Fibroblast of upper back skin (primary cell): ENCODE results near the gene DHX16.
"Not testable (repeated sequence)": the region's sequence is repeated elsewhere in the genome, so short reads cannot be mapped to it uniquely, and the experiment has no call there.

Source experiments
- DNase-seq: peaks from one replicate; pipeline ENCODE4 v3.0.0-alpha.2; 2013

Gene DHX16

DNA sequence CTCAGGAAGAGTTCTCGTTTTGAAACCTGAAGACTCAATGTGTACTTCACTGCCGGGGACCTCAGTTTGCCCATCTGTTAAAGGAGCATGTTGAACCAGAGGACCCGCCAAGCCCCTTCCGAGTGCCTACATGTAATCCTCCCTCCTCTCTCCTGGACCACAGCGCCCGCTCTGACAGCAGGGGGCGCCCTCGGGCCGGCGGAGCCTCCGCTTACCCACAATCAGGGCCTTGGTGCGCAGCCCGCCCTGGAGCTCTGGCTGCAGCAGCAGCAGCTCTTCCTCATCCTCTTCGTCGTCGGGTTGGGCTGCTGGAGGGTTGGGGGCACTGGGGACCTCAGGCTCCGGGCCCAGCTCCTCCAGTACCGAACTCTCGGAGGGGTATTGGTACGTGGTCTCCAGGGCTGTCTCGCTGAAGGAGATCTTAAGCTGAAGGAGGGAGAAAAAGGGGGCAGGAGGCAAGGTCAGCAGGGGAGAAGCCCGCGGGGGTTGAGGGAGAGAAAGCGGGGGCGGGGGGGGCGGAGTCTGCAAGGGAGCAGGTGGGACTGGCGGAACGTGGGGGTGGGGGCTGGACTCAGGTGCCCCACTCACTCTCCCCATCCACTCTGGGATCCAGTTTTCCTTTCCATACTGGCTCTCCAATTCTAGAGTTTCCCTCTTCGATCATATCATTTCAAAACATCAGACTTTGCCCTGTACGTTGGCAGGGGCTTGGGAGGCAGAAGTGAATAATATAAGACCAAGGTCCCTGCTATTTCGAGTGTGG is 6.3 kb upstream of the DHX16 start:
- peak; percentile 77 for DNase-seq

DNA sequence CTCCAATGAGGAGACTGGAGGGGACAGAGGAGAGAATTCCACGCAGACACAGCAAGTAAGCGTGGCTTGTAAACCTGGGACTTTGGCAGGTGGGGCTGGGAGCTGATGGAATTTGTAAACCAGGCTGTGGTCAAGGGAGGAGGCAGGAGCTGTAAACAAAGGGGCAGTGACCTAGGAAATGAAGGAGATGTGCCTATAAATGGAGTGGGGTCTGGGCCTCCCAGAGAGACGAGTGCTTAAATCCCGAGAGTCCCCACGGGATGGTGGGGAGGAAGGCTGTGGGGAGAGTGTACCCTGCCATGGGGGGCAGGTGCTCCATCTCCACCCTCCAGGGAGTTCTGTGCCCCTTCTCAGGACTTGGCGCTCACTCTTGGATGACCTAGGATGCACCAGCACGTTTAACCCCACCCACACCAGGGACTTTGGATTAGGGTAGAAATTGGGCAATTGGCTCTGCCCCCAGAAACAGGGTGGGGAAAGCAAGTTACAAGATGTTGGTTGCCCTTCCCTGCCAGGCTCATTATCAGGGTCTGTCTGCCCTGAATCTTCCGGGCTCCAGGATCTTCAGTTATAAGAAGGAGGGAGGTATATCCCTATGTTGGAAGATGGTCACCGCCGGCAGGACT is 4.0 kb upstream of the DHX16 start:
- no peak for DNase-seq

DNA sequence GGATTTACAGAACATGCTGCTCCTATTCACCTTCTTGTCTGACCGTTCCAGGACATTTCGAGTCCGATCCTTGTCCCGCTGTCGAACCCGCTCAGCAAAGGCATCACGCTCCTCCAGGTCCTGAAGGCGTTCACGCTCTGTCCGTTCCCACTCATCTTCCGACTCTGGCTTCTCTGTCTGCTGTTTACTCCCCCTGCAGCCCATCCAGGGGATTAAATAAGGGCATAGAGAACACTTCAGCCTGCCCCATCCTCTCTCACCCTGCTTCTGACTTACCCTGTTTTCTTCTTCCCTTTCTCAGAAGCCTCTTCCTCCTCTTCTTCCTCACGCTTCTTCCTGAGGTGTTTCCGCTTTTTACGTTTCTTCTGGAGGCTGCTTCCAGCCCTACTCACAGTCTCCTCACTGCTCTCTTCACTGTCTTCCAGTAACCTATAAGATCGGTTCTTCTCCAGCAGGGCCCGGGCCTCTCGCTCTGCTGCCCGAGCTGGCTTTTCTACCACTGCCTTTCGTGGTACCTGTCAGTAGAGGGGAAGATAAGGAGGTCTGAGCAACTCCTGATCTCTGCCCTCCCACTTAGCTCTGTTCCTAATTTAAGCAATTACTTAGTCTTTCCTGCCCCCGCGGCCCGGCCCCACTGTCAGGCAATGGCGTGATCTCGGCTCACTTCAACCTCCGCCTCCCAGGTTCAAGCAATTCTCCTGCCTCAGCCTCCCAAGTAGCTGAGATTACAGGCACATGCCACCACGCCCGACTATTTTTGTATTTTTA is 1.9 kb downstream of the DHX16 start:
- DNase-seq = no peak

DNA sequence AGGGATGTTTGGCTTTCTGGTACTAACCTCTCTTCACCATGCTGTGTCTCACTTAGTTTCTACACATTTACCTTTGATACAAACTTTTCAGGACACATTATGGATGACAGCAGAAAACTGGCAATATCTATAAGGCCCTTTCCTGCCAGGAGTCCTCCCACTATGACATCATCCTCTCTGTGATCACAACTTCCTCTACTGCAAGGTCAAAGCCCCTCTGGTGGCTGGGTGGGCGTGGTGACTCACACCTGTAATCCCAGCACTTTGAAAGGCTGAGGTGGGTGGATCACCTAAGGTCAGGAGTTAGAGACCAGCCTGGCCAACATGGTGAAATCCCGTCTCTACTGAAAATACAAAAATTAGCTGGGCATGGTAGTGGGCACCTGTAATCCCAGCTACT is 6.5 kb downstream of the DHX16 start:
- not testable (repeated sequence) for DNase-seq

DNA sequence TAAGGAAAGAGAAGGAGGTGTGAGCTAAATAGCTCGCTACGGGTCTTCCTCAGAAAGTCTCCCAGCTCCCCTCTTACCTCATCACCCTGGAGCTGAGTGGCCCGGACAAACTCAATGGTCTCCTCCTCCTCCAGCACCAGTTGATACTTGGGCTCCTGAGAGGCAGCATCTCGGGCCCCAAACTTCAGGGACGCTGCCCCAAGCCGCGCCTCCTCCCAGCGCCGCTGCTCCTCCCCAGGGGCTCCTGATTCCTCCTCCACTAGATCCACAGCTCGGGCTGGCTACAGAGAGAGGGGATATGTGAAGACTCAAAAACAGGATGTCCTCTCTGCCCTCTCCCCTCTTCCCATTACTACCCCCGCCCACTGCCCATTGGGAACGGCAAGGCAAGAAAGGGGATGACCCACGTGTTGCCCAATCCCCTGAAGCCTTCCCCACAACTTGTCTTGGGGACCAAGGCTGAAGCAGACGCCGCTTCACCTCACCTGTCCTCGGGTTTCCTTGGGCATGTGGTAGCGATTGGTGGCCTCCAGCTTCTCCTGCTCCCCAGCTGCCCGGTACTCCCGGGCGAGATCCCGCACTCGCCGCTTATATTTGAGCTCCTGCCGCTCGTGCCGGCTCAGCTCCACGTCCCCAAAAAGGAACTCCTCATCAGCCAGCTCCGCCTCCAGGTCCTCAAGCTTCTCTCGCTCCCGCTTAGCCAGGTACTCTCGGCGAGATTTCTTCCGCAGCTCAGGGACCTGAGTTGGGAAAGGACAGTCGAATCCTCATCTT is 7.6 kb downstream of the DHX16 start:
- no peak for DNase-seq

DNA sequence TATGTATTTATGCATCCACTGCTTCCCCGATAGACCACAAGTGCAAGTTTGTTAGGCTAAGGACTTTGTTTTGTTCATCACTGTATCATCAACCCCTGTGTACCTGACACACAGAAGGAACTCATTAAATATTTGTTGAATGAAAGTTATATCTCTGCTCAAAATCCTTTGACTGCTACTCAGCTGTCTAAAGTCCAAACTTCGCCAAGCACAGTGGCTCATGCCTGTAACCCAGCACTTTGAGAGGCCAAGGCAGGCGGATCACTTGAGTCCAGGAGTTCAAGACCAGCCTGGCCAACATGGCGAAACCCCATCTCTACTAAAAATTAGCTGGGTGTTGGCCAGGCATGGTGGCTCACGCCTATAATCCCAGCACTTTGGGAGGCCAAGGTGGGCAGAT is 14.9 kb downstream of the DHX16 start:
- DNase-seq = not testable (repeated sequence)

DNA sequence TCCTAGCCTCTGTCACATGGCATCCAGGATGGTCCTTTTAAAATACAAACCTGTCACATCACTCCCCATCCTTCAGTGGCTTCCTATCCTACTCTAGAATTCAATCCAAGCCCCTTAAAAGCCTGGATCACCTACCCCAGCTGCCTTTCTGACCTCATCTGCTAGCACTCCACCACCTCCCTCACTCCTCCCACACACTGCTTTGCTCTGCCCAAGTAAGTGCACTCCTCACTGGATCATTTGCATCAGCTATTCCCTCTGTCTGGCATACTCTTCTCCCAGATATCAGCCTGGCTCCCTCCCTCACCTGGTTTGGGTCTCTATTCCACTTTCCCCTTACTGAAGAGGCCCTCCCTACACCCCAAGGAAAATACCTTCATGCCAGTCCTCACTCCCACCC is 15.4 kb downstream of the DHX16 start:
- no peak for DNase-seq

DNA sequence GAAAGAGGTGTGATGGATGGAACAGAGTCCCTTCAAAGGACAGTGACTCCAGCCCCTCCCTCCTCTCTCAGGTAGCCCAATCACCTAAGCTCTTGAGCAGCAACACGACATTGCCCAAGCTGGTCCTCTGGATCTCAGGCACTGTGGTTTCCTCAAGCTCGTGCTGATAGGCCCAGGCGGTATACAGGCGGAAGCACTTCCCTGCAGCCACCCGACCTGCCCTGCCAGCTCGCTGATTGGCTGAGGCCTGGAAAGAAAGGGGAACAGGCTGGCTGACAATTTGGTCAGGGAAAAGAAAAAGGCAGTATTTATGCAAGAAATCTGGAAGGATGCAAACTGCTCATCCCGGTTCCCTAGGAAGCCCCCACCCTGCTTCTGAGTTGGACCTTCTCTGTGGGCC is 16.3 kb downstream of the DHX16 start:
- no peak for DNase-seq

DNA sequence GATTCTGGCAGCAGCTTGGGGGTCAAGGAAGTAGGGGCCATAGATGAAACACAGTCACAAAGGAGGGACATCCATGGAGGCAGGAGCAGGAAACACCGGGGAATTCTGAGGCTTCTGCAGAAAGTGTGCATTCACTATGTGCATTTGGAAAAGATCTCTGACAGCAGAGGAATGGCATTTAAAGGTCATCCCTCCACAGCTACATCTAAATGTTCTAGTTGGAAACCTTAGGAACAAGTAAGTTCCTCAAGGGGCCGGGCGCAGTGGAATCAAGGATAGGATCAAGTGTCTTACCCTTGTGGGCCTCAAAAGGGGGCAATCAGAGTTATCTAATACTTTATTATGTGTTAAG is 17.1 kb downstream of the DHX16 start:
- no peak for DNase-seq

DNA sequence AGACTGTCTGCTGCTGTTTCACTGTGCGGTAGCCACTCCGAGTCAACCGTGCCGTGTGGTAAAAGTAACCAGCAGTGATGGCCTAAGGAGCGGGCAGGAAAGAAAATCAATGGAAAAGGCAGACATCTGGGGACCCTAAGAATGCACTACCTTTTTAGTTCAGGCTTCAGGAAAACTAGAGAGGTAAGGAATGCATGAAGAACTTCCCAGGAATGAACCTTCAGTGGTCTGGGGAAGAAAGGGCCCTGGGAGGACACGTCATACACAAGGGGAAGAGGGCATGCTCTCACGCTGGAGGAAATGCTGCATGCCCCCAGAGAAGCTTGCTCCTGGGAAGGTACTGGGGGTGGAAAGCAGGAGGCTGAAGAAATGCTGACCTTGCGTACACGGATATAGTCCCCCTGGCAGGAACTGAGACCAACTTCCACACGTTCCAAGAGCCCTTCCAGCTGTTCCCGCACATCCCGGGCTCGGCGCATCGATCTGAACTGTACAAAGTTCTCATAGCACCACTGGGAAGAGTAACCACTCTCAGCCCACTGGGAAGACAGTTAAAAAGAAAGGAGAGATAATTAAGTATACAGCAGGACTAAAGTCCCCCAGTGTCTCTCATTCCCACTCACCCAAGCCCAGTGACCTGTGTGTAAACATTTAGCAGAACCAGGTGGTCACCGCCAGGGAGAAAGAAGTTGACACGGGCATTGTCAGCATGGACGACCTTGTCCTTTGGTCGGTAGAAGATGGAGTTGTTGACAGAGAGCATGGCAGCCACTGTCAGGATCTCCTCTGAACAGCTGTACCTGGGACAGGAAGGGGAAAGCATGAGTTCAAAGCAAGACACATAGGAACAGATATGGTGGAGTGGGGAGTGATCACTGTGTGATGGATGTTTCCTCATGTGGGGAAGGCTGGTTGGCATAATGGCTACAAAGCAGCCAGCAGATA is 17.7 kb downstream of the DHX16 start:
- no peak for DNase-seq

DNA sequence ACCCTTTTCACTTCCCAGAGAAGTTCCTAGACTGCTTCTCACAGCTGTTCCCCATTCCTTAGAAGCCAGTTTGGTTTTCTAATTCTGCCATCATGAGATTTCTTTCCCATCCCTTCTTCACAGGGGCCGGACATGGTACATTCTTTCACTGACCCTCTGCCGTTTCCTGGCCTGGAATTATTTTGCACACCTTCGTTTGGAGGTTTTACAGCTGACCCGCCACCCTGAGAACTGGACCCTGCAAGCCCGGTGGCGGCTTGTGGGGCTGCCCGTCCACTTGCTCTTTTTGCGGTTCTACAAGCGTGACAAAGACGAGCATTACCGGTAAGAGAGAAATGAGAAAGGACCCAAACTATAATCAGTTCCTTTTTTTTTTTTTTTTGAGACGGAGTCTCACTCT is 21.7 kb downstream of the DHX16 start:
- DNase-seq = no peak

DNA sequence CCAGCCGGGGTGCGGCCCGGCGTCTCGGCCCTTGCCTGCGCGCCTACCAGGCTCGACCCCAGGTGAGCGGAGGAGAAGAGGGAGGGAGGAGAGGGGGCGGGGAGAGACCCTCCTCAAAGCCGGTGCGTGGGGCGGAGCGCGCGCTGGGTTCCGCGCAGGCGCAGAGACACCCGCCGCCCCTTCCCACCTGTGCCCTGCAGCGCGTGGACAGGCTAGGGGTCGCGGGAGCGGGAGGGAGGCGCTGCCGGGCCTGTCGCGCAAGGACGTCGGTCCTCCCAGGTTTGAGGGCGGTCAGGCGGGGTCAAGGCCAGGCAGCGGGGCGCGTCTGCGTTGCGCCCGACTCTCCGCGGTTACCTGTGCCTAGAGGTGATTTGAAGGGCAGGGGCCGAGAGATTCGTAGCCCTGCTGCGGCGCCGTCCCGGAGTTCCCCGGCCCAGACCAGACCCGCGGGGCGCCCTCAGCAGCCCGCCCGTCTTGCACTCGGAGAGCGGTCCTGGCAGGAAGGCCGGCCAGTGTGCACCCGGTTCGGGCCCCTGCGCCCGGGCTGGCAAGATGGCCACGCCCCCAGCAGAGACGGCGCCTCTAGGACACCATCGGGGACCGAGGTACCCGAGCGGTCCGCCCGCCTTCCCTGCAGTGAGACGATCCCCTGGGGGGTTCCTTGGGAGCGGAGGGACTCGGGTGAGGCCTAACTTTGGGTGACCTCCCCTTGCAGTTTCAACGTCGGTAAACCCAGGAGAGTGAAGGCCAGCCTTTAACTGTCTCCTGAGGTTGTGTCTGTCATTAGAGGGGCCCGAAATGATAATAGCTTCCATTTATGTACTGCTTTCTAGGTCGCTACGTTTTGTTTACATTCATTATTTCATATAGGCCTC is 25.3 kb downstream of the DHX16 start:
- peak; percentile 40 for DNase-seq

DNA sequence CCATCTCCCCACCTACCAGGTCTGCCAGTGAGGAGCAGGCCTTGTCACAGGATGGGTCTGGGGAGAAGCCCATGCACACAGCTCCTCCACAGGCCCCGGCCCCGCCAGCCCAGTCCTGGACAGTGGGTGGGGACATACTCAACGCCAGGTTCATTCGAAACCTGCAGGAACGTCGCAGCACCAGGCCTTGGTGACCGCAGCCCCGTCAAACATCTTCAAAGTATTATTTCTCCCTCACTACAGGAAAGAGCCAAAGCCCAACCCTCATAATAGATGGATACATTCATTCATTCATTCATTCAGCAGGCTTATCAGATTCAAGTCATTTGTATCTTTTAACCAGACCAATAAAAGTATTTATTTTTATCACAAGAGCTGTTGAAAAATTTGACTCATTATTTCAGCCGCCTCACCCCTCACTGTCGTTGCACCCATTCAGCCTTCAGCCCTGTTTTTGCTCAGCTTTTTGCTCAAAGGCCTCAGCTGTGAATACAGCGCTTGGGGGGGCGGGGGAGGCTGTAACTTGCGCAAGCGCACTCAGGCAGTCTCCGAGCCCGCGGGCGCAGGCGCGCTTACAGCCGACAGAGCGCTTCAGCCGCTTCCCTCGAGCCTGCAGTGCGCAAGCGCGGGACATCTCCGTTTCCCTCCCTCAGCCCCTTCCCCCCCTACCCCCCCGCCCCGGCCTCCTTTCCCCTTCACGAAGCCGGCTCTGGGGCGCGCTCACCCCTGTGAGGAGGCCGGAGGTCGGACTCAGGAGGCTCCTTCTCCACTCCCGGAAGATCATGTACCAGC is 26.2 kb downstream of the DHX16 start, which contains the start of gene C6orf136:
TSS of gene C6orf136 (plus strand) at position 684 of the 792 bp plus-strand sequence. CDS start at position 783, 99 bp downstream.
- peak; percentile 92 for DNase-seq

DNA sequence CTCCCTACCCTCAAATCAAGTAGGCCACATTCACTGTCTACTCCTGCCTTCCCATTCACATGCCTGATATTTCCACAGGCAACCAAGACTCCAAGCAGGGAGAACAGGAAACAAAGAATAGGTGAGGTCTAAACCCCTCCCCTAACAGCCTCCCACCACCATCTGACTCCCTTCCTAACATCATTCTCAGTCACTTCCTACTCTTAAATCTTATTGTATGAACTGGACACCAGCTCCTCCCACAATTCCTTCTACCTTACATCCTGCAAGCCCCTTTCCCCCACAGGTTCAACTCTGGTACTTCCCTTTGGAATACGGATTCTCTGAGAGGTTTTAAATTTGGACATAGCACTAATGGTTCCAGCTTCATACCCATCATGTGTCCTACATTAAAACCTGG is 26.8 kb downstream of the DHX16 start:
- no peak for DNase-seq

DNA sequence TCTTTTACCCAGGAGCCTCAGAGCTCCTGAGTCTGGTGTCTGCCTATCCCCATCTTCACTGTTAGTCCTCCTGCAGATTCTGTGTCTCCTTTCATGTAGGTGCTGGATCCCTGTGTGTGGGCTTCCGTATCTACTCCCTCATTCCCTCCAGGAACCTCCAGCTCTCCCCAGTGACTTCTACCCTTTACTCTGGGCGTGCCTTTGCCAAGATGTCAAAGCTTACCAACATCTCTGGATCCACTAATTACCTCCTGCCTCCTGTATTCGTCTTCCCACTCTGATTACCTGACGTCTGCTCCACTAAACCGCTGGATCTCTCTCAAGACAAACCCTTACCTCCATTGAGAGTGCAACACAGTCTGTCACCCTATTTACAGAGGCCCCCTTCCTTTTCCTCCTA is 28.0 kb downstream of the DHX16 start:
- DNase-seq = no peak

DNA sequence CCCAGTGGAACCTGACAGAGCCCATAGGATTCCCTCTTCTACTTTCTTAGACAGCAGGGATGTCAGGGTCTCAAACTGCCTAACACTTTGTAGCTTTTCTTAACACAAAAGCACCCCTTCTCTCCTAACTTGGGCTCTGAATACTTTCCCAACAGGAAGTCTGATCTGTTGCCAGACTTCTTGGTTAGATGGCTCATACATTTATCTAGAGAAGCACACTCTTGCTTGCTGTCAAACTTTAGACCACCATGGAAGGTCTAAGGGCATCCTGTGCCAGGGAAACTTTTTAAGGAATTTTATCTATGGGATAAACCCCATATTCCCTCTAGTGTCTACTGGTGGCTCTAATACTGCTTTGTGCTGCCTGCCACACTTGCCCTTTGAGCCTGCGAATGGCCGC is 29.1 kb downstream of the DHX16 start:
- DNase-seq = no peak

DNA sequence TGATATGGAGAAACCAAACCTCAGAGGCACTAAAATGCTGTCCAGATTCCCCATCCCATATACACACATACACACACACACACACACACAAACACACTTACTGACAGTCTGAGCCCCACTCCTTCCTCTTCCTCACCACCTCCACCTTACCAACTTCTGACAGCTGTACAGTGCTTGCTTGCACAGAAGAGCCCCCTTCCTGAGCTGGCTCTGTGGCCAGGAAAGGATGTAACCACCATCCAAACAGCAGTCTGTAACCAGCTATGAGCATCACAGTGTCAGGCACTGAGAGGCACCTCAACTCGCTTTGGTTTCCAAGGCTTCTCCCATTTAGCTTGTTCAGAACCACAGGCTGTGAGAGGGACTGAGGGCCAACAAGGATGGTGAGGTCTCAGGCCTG is 31.8 kb downstream of the DHX16 start:
- no peak for DNase-seq

DNA sequence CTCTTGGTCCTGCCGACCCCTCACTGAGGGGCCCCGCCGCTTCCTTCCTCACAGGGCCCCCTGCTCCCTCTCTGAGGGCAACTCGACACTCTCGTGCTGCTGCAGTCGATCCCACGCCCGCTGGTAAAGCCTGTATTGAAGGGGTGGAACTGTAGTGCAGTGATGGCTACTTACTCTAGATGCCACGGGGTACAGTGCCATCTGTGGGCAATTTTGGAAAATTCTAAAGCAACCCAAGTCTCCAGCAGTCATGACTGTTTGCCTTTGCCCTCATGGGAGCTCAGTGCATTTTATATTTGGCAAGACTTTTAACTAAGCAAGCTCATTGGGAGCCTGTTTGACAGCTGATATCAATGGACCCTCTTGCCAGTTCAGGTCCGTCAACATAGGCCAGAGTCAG is 32.3 kb downstream of the DHX16 start:
- no peak for DNase-seq

DNA sequence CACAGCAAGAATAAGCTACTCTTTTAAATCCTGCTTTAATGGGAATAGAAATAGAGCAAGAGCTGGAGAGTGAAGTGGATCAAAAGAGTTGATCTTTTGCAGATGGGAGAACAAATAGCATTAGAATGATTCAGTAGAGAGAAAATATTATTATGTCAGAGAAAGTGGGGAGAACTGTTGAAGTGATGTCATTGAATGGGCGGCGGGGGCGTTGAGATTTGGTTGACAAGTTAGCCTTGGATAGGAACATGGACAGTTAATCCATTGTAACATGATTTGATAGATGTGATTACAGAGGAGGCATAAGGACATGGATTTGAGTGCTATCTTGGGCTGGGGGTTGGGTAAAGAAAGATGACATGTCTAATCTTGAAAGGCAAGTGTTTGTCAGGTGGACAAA is 37.0 kb downstream of the DHX16 start:
- no peak for DNase-seq
